Endodermal cell (in vitro differentiated cells): ENCODE data around the gene CEMIP2. TPM values are rescaled to one million over a fixed set of nuclear protein-coding genes. Genes with fewer than 3 reads are reported as not detected.

Experiments
- DNase-seq: peaks from one replicate; pipeline ENCODE4 v3.0.0-alpha.2; 2017
- H3K27ac ChIP-seq: 2 replicates; pipeline ENCODE4 v1.5.1; 2013; ENCODE audit warnings: mild to moderate bottlenecking, low read depth, low read length, moderate library complexity
- H3K27me3 ChIP-seq: 2 replicates; pipeline ENCODE4 v1.6.1; 2013; ENCODE audit warnings: mild to moderate bottlenecking, low read length, moderate library complexity; ENCODE audit not compliant: insufficient read depth, control insufficient read depth, poor library complexity, severe bottlenecking
- H3K36me3 ChIP-seq: 2 replicates; pipeline ENCODE4 v1.7.0; 2013; ENCODE audit warnings: mild to moderate bottlenecking, low read length, moderate library complexity; ENCODE audit not compliant: control insufficient read depth, insufficient read depth
- H3K4me1 ChIP-seq: one replicate; pipeline ENCODE4 v1.7.0; 2013; ENCODE audit warnings: low read length; ENCODE audit not compliant: control insufficient read depth, insufficient read depth
- H3K4me3 ChIP-seq: 2 replicates; pipeline ENCODE4 v1.5.1; 2013; ENCODE audit warnings: mild to moderate bottlenecking, low read length, moderate library complexity
- H3K9ac ChIP-seq: 2 replicates; pipeline ENCODE4 v1.6.1; 2013; ENCODE audit warnings: mild to moderate bottlenecking, low read length, moderate library complexity; ENCODE audit not compliant: poor library complexity, severe bottlenecking; ENCODE audit errors: extremely low read depth
- H3K9me3 ChIP-seq: 2 replicates; pipeline ENCODE4 v1.6.1; 2013; ENCODE audit warnings: mild to moderate bottlenecking, low read length, moderate library complexity; ENCODE audit not compliant: control insufficient read depth
- H3K27ac Mint-ChIP-seq: 2 replicates; pipeline ENCODE4 v1.8.0; 2020; ENCODE audit warnings: mixed read lengths
- H3K27me3 Mint-ChIP-seq: 2 replicates; pipeline ENCODE4 v1.8.0; 2021; ENCODE audit warnings: mild to moderate bottlenecking, mixed read lengths; ENCODE audit not compliant: insufficient read depth
- H3K36me3 Mint-ChIP-seq: 2 replicates; pipeline ENCODE4 v1.8.0; 2020; ENCODE audit warnings: low read depth, mixed read lengths
- H3K4me1 Mint-ChIP-seq: 2 replicates; pipeline ENCODE4 v1.8.0; 2020; ENCODE audit warnings: mixed read lengths
- H3K4me3 Mint-ChIP-seq: 2 replicates; pipeline ENCODE4 v1.8.0; 2020; ENCODE audit warnings: mild to moderate bottlenecking, moderate library complexity, mixed read lengths
- H3K9me3 Mint-ChIP-seq: 2 replicates; pipeline ENCODE4 v1.8.0; 2020; ENCODE audit warnings: mild to moderate bottlenecking, mixed read lengths
- WGBS, 2 experiments: methylation state at CpG; one replicate each; pipeline versions ENCODE4 v1.1.5 to v1.1.7; 2013; ENCODE audit warnings: missing lambda C conversion rate in 2 of 2, mixed read lengths in 1 of 2; ENCODE audit not compliant: insufficient coverage in 1 of 2, insufficient read length in 1 of 2; 5-methylcytosine and 5-hydroxymethylcytosine counted together
- total RNA-seq, 2 donors: library from RNA; stranded (reverse); fragmentation: NEBNext Ultra II Directional in 1 of 2; extraction: Animal tissue kit (Norgen Biotek cat#: 25700) in 1 of 2; gene quantifications; 2 replicates in 1 of 2; 3 replicates in 1 of 2; pipeline ENCODE4 v1.2.1, GENCODE V29; 2021
- TF ChIP-seq, protein P1 (sequence below): fragments of 200-600 bp; sonication (generic); conservative IDR thresholded peaks from 2 replicates; pipeline ENCODE4 v1.5.0; 2021; ENCODE audit warnings: antibody characterized with exemption, mild to moderate bottlenecking

The CEMIP2 gene
- total RNA-seq, 2 donors from 2014 or later: 57.9 to 70.1 TPM

GRCh38 chr9:71755869-71756268, 12.4 kb downstream of the CEMIP2 start:
- peaks cover 71% of the 10 kb centered on the region for H3K4me1 Mint-ChIP-seq

DNA sequence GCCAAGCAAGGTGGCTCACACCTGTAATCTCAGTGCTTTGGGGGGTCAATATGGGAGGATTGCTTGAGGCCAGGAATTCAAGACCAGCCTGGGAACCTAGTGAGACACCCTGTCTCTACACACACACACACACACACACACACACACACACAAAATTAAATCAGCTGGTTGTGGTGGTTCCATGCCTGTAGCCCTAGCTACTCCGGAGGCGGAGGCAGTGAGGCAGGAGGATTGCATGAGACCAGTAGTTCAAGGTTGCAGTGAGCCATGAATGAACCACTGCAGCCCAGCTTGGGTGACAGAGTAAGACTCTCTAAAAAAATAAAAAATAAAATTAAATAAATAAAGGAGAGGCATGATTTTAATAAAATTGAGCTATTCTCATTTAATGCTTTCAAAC, 13.1 kb downstream of the CEMIP2 start:
- no peak overlapping the region for H3K4me3 Mint-ChIP-seq
- H3K9me3 ChIP-seq: no peaks in the 10 kb centered on the region
- H3K27me3 ChIP-seq: no peaks in the 10 kb centered on the region
- H3K4me1 ChIP-seq: peaks cover 24% of the 10 kb centered on the region
- no peak overlapping the region for H3K27ac Mint-ChIP-seq
- H3K9ac ChIP-seq: no peak overlapping the region
- H3K4me1 Mint-ChIP-seq: peaks cover 65% of the 10 kb centered on the region
- no peaks in the 10 kb centered on the region for H3K36me3 ChIP-seq
- DNase-seq: no peak
- TF ChIP-seq, protein P1, sequence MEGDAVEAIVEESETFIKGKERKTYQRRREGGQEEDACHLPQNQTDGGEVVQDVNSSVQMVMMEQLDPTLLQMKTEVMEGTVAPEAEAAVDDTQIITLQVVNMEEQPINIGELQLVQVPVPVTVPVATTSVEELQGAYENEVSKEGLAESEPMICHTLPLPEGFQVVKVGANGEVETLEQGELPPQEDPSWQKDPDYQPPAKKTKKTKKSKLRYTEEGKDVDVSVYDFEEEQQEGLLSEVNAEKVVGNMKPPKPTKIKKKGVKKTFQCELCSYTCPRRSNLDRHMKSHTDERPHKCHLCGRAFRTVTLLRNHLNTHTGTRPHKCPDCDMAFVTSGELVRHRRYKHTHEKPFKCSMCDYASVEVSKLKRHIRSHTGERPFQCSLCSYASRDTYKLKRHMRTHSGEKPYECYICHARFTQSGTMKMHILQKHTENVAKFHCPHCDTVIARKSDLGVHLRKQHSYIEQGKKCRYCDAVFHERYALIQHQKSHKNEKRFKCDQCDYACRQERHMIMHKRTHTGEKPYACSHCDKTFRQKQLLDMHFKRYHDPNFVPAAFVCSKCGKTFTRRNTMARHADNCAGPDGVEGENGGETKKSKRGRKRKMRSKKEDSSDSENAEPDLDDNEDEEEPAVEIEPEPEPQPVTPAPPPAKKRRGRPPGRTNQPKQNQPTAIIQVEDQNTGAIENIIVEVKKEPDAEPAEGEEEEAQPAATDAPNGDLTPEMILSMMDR: no peak
- no peak overlapping the region for H3K27ac ChIP-seq
- H3K4me3 ChIP-seq: no peak overlapping the region
- H3K9me3 Mint-ChIP-seq: peaks cover 1% of the 10 kb centered on the region
- 100% methylated on average over 2 of the region's 2 CpGs; no CpG with 5 or more reads in 1 of the 2 experiments for WGBS, 2 experiments
- H3K36me3 Mint-ChIP-seq: peaks cover 5% of the 10 kb centered on the region
- no peaks in the 10 kb centered on the region for H3K27me3 Mint-ChIP-seq

More at GRCh38 chr9:71755869-71756268, 12.4 kb downstream of the CEMIP2 start:
- Histone ChIP-seq H3K4me3 (no peak overlapping the region), H3K27ac (no peak overlapping the region), H3K9ac (no peak overlapping the region), H3K36me3 (no peaks in the 10 kb centered on the region), H3K27me3 (no peaks in the 10 kb centered on the region), H3K9me3 (no peaks in the 10 kb centered on the region), H3K4me1 (peaks cover 27% of the 10 kb centered on the region)
- TF ChIP-seq, protein P1: no peak
- peaks cover 1% of the 10 kb centered on the region for H3K9me3 Mint-ChIP-seq
- H3K27me3 Mint-ChIP-seq: no peaks in the 10 kb centered on the region
- no peak overlapping the region for H3K4me3 Mint-ChIP-seq
- no peak overlapping the region for H3K27ac Mint-ChIP-seq
- 100% methylated on average over 1 of the region's 1 CpG; no CpG with 5 or more reads in 1 of the 2 experiments for WGBS, 2 experiments
- no peak for DNase-seq
- peaks cover 1% of the 10 kb centered on the region for H3K36me3 Mint-ChIP-seq

DNA sequence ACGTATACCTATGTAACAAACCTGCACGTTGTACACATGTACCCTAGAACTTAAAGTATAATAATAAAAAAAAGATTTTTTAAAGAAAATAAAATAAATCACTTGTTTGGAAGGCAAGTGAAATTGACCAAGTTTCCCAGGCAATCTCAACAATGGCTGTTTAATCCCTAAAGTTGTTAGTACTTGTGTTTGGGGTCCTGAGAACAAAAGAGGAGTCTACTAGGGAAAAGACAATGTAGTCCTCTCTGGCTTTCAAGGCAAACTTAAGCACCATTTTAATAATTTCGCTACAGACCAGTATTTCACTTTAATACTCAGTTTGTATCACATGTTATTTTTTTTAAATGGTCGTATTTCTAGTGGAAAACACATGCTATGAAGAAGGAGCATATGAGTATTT, 14.2 kb downstream of the CEMIP2 start:
- peak overlapping the region; percentile 71 for H3K27ac Mint-ChIP-seq
- H3K4me3 Mint-ChIP-seq: peak overlapping the region; percentile 11

More for the DNA sequence above, 14.2 kb downstream of the CEMIP2 start:
- H3K36me3 Mint-ChIP-seq: peaks cover 13% of the 10 kb centered on the region
- no peak for DNase-seq
- Histone ChIP-seq H3K9me3 (no peaks in the 10 kb centered on the region), H3K9ac (no peak overlapping the region), H3K4me1 (peaks cover 24% of the 10 kb centered on the region), H3K27ac (no peak overlapping the region), H3K36me3 (peaks cover 10% of the 10 kb centered on the region), H3K27me3 (no peaks in the 10 kb centered on the region), H3K4me3 (no peak overlapping the region)
- no peaks in the 10 kb centered on the region for H3K27me3 Mint-ChIP-seq
- WGBS, 2 experiments: 71% methylated on average over 3 of the region's 4 CpGs; no CpG with 5 or more reads in 1 of the 2 experiments
- H3K4me1 Mint-ChIP-seq: peaks cover 59% of the 10 kb centered on the region
- TF ChIP-seq, protein P1: no peak
- peaks cover 1% of the 10 kb centered on the region for H3K9me3 Mint-ChIP-seq
